GM18858 (cell line): ENCODE measurements around the gene CPEB3.
"Not testable (repeated sequence)": the region's sequence is repeated elsewhere in the genome, so short reads cannot be mapped to it uniquely, and the experiment has no call there.

ENCODE experiments used
- ATAC-seq: cut with Tn5 transposase; IDR thresholded peaks from one replicate; pipeline ENCODE4 v1.9.1; 2021; ENCODE audit not compliant: unreplicated experiment

Gene CPEB3

DNA sequence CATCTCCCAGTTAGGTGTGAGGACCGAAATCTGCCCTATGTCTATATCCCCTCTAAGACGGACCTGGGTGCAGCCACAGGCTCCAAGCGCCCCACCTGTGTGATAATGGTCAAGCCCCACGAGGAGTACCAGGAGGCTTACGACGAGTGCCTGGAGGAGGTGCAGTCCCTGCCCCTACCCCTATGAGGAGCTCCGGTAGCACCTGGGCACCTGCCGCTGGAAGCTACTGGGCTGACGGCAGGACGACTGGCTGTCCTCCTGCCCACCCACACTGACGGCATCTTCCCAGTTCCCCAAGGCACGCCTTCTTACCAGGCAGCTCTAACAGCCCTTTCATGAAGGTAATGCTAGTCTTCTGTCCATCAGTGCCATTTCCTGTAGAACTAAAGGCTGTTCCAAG, 74.3 kb downstream of the CPEB3 start:
- not testable (repeated sequence) for ATAC-seq

DNA sequence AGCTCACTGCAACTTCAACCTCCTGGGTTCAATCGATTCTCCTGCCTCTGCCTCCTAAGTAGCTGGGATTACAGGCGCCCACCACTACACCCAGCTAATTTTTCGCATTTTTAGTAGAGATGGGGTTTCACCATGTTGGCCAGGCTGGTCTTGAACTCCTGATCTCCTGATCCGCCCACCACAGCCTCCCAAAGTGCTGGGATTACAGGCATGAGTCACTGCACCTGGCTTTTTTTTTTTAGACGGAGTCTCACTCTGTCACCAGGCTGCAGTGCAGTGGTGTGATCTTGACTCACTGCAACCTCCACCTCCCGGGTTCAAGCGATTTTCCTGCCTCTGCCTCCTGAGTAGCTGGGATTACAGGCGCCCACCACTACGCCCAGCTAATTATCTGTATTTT, 75.7 kb downstream of the CPEB3 start:
- ATAC-seq, result not testable (repeated sequence)

DNA sequence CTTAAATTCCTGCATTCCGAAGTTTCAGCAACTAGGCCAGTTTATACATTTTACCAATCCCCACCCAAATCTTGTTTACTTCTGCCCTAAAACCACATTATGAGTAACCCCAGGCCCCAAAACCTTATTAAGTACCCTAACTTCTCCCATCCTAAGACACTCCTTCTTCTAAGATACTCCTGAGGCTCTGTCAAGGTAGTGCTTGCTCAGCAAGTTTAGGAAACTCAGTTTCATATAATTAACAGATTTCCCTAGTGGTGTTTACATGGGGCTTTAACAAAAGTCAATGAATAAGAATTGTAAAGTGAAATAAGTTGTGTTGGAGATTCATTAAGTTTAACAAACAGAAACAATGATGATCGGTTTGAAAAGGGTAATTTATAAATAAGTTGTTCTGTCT, 77.8 kb downstream of the CPEB3 start:
- ATAC-seq, result no peak

GRCh38 chr10:92208736-92209135, 82.1 kb downstream of the CPEB3 start:
- ATAC-seq, result no peak

- ATAC-seq, result no peak
These were observed 82.6 kb downstream of the CPEB3 start for GRCh38 chr10:92208157-92208720.

- ATAC-seq, result no peak
These were observed 83.8 kb downstream of the CPEB3 start for GRCh38 chr10:92207061-92207460.

DNA sequence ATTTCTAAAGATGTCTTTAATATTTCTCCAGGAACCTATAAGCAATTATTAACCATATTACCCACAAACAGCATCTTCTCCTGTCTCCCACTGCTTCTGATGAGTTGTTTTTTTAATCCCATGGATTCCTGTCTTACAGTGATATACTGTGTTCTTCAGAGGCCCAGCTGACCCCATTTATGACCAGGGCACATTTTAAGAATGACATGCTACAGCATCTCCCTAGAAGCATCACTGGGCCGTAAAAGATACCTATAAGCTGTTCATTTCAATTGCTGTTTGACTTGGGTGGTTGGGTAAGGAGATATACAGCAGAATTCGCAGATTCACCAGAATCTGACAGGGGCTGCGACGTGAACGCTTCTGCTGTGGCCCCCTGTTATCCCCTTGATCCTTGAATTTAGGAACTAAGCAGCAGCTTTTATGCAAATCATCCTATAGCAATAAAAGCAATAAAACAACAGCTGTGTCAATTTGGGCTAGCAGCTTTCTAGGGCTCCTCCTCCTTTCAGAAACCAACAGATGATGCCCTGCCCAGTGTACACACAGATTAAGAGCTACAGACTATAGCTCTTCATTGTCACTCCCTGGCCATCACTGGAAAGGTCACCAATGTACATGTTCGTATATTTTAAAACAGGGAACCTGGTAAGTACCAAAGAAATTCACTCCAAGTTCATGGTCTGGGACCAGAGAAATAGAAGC, 86.8 kb downstream of the CPEB3 start:
- ATAC-seq, result no peak

DNA sequence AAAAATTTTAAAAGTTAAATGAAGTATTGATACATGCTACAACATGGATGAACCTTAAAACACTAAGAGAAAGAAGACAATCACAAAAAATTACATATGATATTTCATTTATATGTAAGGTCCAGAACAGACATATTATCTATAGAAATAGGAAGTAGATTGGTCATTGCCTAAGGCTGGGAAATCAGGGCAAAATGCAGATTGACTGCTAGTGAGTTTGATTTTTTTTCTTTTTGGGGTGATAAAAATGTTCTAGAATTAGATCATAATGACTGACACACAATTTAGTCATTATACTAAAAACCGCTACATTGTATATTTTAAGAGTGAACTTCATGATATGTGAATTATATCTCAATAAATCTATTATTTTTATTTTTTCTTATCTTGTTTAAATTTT, 88.3 kb downstream of the CPEB3 start:
- ATAC-seq, result no peak

DNA sequence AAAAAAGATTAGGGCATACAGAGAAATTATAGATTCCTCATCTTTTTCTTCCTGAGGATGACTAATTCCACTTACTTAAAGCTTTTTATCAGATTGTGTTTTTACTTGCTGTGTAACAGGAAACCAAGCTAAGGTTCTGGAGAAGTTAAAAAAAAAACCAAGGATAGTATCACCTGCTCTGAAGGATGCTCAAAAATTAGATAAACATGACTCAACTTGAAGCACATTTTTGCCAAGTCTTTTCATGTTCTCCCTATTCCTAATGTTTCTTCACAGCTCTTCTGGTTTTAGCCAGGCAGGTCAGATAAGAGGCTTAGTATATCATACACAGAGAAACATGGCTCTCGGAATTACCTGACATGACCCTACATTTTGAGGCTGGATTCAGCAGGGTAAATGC, 90.3 kb downstream of the CPEB3 start:
- no peak for ATAC-seq

DNA sequence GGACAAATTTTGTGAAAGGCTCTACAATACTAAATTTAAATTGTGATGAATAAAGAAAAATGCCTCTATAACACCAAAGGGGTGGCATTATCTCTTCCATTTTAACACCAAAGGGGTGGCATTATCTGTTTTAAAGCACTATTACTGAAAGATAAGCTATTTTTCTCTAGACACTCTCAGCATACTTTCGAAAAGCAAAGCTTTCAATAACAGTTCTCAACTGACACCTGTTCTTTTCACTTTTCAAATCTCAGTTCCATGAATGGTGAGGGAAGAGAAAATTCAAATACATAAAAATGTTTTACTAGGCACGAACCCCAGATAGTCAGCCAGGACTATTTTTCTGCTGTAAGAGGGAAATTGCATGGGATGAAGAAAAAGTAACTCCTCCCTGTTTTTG, 103.8 kb downstream of the CPEB3 start:
- ATAC-seq, result no peak

- ATAC-seq, result no peak
These were observed 105.9 kb downstream of the CPEB3 start for GRCh38 chr10:92184977-92185376.

GRCh38 chr10:92183199-92183598, 107.7 kb downstream of the CPEB3 start:
- ATAC-seq, result no peak

DNA sequence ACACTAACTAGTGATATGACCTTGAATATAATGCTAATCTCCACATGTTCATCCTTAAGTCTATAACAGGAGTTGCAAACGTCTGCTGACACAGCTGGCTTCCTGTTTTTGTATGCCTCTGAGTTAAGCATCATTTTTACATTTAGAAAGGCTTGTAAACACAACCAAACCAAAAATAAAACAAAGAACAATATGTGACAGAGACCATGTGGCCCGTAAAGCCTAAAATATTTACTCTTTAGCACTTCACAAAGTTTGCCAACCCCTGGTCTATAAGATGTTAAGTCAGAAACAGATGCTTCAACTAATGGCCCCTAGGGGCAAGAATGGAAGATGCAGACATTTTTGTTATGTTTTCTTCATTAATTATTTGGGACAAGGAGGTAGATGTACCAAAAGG, 109.3 kb downstream of the CPEB3 start:
- ATAC-seq, result no peak

DNA sequence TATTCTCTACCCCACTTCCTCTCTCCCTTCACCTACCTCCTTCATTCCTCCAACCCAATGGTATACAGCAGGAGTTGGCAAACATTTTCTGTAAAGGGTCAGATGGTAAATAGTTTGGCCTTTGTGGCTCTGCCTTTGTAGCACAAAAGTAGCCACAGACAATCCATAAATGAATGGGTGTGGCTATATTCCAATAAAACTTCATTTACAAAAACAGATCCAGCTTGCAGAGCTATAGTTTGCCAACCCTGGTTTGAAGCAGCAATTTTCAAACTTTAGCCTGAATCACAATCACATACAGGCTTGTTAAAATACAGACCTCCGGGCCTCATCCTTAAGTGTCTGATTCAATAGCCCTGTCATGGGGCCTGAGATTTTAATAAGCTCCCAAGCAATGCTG, 110.5 kb downstream of the CPEB3 start:
- ATAC-seq, result no peak

GRCh38 chr10:92177546-92177945, 113.3 kb downstream of the CPEB3 start:
- ATAC-seq, result no peak

DNA sequence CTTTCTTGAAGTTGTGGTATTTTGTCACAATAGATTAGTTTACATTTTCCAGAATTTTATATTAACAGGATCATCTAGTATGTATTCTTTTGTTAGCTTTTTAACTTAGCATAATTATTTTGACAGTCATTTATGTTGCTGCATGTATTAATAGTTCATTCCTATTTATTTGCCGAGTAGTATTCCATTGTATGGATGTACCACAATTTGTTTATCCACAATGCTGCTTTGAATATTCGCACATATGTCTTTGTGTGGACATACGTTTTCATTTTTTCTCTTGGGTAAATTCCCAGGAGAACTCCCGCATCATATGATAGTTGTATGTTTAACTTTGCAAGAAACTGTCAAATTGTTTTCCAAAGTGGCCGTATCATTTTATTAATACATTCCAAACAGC, 115.7 kb downstream of the CPEB3 start:
- no peak for ATAC-seq

DNA sequence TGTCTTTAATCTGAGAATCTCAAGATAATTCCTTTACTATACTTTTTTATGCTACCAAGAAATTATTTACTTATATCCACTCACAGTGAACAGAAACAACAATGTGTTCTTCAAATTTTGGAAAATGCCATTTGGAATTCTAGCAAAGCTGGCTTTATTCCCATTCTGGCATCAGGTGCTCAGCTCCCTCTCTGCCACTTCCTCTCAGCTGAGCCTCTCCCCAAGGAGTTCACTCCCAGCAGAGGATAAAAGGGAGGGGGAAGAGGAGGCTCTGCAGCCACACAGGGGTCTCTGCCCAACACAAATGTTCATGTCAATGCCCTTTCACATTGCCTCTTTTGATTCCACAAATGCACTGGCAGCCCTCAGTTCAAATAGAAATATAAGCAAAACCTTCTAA, 116.9 kb downstream of the CPEB3 start:
- no peak for ATAC-seq

- no peak for ATAC-seq
These were observed 126.7 kb downstream of the CPEB3 start for GRCh38 chr10:92164036-92164696.

- no peak for ATAC-seq
These were observed 128.3 kb downstream of the CPEB3 start for GRCh38 chr10:92162541-92162940.

- no peak for ATAC-seq
These were observed 133.8 kb downstream of the CPEB3 start for GRCh38 chr10:92156874-92157773.

GRCh38 chr10:92150823-92151222, 140.1 kb downstream of the CPEB3 start:
- no peak for ATAC-seq

GRCh38 chr10:92149261-92149660, 141.6 kb downstream of the CPEB3 start:
- no peak for ATAC-seq
